ENCODE data around the gene WDR7. TPM values are rescaled to one million over a fixed set of nuclear protein-coding genes. Genes with fewer than 3 reads are reported as not detected.

WDR7 gene
- total RNA-seq, 1 donor from 2014 or later, result 29.3 TPM

- Histone ChIP-seq H3K36me3 (no peaks in the 10 kb centered on the region), H3K9me3 (replicated peaks) (no peaks in the 10 kb centered on the region), H3K27me3 (ENCODE audit: low read depth) (no peaks in the 10 kb centered on the region), H3K4me1 (peaks cover 6% of the 10 kb centered on the region), H3K27ac (replicated peaks) (no peak overlapping the region), H3K4me3 (no peak overlapping the region)
- intact Hi-C loops (cut with micrococcal nuclease), result no loop called here
- TF ChIP-seq, protein P1, sequence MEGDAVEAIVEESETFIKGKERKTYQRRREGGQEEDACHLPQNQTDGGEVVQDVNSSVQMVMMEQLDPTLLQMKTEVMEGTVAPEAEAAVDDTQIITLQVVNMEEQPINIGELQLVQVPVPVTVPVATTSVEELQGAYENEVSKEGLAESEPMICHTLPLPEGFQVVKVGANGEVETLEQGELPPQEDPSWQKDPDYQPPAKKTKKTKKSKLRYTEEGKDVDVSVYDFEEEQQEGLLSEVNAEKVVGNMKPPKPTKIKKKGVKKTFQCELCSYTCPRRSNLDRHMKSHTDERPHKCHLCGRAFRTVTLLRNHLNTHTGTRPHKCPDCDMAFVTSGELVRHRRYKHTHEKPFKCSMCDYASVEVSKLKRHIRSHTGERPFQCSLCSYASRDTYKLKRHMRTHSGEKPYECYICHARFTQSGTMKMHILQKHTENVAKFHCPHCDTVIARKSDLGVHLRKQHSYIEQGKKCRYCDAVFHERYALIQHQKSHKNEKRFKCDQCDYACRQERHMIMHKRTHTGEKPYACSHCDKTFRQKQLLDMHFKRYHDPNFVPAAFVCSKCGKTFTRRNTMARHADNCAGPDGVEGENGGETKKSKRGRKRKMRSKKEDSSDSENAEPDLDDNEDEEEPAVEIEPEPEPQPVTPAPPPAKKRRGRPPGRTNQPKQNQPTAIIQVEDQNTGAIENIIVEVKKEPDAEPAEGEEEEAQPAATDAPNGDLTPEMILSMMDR (IDR thresholded peaks at IDR 0.05; ENCODE audit: borderline replicate concordance), result no peak
- DNase-seq, result no peak
These were observed 221.0 kb downstream of the WDR7 start for GRCh38 chr18:56872140-56872539.

- Histone ChIP-seq H3K36me3 (no peaks in the 10 kb centered on the region), H3K27ac (replicated peaks) (no peak overlapping the region), H3K9me3 (replicated peaks) (no peaks in the 10 kb centered on the region), H3K4me3 (no peak overlapping the region), H3K4me1 (peaks cover 6% of the 10 kb centered on the region), H3K27me3 (ENCODE audit: low read depth) (no peaks in the 10 kb centered on the region)
- TF ChIP-seq, protein P1 (IDR thresholded peaks at IDR 0.05; ENCODE audit: borderline replicate concordance), result no peak
- DNase-seq, result no peak
- intact Hi-C loops (cut with micrococcal nuclease), result no loop called here
These were observed 222.4 kb downstream of the WDR7 start for GRCh38 chr18:56873441-56874140.

DNA sequence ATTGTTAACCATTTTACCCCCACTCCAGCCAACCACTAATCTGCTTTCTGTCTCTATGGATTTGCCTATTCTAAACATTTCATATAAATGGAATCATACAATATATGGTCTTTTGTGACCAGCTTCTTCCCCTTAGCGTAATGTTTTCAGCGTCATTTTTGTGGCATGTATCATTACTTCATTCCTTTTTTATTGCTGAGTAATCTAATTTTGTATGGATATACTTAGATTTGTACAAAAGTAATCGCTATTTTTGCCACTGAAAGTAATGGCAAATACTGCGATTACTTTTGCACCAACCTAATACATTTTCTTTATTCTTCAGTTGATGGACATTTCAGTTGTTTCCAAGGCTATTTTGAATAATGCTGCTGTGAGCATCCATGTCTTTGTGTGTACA is 227.6 kb downstream of the WDR7 start:
- TF ChIP-seq, protein P1 (IDR thresholded peaks at IDR 0.05; ENCODE audit: borderline replicate concordance), result no peak
- H3K4me1 ChIP-seq, result peaks cover under 1% of the 10 kb centered on the region
- no peaks in the 10 kb centered on the region for H3K9me3 ChIP-seq (replicated peaks)
- no peaks in the 10 kb centered on the region for H3K27me3 ChIP-seq (ENCODE audit: low read depth)
- no peaks in the 10 kb centered on the region for H3K36me3 ChIP-seq
- H3K27ac ChIP-seq (replicated peaks), result no peak overlapping the region
- DNase-seq, result no peak
- H3K4me3 ChIP-seq, result no peak overlapping the region
- intact Hi-C loops (cut with micrococcal nuclease), result no loop called here

DNA sequence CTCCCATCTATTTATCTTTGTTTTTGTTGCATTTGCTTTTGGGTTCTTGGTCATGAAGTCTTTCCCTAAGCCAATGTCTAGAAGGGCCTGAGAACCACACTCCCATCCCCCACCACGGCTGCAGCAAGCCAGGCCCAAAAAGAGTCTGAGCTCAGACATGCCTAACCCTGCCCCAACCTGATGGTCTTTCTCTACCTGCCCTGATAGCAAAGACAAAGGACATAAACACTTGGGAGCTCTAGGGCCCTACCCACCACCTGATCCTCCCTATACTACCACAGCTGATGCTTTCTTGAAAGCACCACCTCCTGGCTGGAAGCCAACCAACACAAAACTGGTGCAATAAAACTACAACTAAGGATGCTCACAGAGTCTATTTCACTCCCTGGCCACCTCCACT is 233.4 kb downstream of the WDR7 start:
- TF ChIP-seq, protein P1 (IDR thresholded peaks at IDR 0.05; ENCODE audit: borderline replicate concordance), result no peak
- DNase-seq, result no peak
- H3K27ac ChIP-seq (replicated peaks), result no peak overlapping the region
- H3K27me3 ChIP-seq (ENCODE audit: low read depth), result no peaks in the 10 kb centered on the region
- intact Hi-C loops (cut with micrococcal nuclease), result no loop called here
- no peaks in the 10 kb centered on the region for H3K36me3 ChIP-seq
- H3K4me3 ChIP-seq, result no peak overlapping the region
- no peaks in the 10 kb centered on the region for H3K4me1 ChIP-seq
- H3K9me3 ChIP-seq (replicated peaks), result peaks cover 9% of the 10 kb centered on the region

DNA sequence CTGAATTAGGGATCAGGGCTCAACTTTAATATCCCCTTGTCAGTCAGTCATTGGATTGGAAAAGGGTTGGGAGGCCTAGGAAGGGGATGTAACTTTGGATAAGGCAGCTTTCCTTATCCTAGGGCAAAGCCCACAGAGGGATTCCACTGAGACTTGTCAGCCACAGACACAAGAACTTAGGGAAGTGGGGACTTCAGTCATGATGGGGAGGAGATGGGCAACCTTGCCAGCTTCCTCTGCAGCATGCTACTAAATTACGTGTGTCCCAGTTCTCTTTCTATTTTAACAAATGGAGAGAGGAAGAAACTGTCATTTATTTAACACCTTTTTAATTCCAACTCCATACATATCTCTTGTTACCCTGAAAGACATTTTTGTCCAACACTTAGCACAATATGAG is 237.8 kb downstream of the WDR7 start:
- TF ChIP-seq, protein P1 (IDR thresholded peaks at IDR 0.05; ENCODE audit: borderline replicate concordance), result no peak
- no peaks in the 10 kb centered on the region for H3K36me3 ChIP-seq
- H3K9me3 ChIP-seq (replicated peaks), result peaks cover 9% of the 10 kb centered on the region
- H3K27me3 ChIP-seq (ENCODE audit: low read depth), result no peaks in the 10 kb centered on the region
- H3K4me3 ChIP-seq, result no peak overlapping the region
- H3K4me1 ChIP-seq, result peaks cover 11% of the 10 kb centered on the region
- intact Hi-C loops (cut with micrococcal nuclease), result no loop called here
- no peak overlapping the region for H3K27ac ChIP-seq (replicated peaks)
- DNase-seq, result no peak

All from left ventricle myocardium inferior (tissue), 1 donor.